Measurements from ENCODE around the gene GPBP1.
"Not testable (repeated sequence)": the region's sequence is repeated elsewhere in the genome, so short reads cannot be mapped to it uniquely, and the experiment has no call there.

The GPBP1 gene

DNA sequence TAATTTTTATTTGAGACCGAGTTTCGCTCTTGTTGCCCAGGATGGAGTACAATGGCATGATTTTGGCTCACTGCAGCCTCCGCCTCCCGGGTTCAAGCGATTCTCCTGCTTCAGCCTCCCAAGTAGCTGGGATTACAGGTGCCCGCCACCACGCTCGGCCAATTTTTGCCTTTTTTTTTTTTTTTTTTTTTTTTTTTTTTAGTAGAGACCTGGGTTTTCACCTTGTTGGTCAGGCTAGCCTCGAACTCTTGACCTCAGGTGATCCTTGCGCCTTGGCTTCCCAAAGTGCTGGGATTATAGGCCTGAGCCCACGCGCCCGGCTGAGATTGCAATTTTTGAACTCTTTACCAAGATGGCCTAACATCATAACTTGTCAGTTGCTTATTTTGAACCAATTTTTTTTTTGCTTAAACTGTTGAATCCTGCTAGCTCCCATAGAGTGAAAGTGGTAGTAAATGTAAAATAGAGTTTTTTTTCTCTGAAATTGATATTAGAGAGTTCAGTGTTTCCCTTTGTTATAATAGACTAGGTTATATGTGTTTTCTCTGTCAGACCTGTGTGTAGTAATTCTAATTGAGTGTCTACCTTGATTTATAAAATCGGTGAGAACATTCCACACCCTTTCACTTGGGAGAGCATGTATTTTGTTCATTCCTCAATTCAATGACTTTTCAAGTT, 3.8 kb downstream of the GPBP1 start:
- no peak for DNase-seq

DNA sequence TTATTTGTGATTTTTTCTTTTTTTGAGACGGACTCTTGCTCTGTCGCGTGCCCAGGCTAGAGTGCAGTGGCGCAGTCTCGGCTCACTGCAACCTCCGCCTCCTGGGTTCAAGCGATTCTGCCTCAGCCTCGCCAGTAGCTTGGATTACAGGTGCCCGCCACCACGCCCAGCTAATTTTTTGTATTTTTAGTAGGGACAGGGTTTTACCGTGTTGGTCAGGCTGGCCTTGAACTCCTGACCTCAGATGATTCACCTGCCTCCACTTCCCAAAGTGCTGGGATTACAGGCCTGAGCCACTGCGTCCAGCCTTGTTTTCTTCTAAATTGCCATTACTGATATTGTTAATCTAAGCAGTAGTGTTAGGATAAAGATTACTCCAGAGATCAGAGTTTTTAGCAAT, 4.4 kb downstream of the GPBP1 start:
- not testable (repeated sequence) for DNase-seq

GRCh38 chr5:57179262-57180200, 5.7 kb downstream of the GPBP1 start:
- DNase-seq, result no peak

- no peak for DNase-seq
Measured at GRCh38 chr5:57181154-57181553, 7.3 kb downstream of the GPBP1 start.

DNA sequence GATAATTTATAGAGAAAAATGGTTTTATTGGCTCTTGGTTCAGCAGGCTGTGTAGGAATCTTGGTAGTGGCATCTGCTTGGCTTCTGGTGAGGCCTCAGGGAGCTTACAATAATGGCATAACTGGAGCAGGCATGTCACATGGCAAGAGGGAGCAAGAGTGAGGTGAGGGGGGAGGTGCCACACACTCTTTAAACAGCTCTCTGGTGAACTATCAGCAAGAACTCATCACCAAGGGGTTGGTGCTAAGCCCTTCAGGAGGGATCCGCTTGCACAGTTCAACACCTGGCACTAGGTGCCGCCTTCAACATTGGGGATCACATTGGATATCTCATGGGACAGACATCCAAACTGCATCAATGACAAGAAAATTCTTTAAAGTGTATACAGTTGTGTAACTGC, 10.5 kb downstream of the GPBP1 start:
- DNase-seq, result no peak

- DNase-seq, result no peak
Measured at GRCh38 chr5:57185313-57185712, 11.5 kb downstream of the GPBP1 start.

DNA sequence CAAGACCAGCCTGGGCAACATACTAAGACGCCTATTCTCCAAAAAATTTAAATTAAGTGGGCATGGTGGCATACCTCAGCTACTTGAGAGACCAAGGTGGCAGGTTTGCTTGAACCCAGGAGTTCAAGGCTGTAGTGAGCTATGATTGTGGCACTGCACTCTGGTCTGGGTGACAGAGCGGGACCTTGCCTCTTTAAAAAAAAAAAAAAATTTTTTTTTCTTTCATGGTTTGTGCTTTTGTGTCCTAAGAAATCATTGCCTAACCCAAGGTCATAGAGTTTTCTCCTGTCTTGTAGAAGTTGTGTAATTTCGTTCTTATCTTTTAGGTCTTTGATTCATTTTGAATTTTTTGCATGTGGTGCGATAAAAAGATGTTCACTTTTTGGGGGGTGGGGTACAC, 12.3 kb downstream of the GPBP1 start:
- no peak for DNase-seq

GRCh38 chr5:57187977-57188376, 14.1 kb downstream of the GPBP1 start:
- DNase-seq, result not testable (repeated sequence)

DNA sequence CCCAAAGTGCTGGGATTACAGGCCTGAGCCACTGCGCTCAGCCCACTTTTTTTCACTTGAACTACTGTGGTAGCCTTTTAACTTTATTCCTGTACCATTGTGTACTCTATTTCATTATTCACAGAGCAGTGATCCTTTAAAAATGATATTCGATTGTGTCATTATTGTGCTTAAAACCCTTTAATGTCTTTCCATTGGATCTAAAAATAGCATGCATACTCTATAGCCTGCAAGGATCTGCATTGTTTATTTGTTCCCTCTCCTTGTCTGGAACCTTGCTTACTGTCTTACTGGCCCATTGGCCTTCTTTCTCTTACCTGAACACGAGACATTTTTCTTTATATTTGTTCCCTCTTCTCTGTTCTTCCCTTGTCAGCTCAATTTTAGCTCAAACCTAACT, 15.7 kb downstream of the GPBP1 start:
- no peak for DNase-seq

GRCh38 chr5:57190593-57190992, 16.7 kb downstream of the GPBP1 start:
- no peak for DNase-seq

DNA sequence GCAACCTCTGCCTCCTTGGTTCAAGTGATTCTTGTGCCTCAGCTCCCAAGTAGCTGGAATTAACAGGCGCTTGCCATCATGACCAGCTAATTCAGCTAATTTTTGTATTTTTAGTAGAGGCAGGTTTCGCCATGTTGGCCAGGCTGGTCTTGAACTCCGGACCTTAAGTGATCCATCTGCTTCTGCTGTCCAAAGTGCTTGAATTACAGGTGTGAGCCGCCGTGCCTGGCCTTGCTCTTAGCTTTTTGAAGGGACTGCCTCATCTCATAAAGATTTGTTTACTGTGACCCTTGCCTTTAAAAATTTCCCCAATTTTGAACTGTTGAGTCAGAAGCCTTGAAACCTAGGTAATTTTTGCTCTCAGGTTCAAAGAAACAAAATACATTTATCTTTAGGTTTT, 17.3 kb downstream of the GPBP1 start:
- no peak for DNase-seq

GRCh38 chr5:57191986-57192385, 18.1 kb downstream of the GPBP1 start:
- no peak for DNase-seq

- DNase-seq, result not testable (repeated sequence)
Measured at GRCh38 chr5:57192832-57193231, 19.0 kb downstream of the GPBP1 start.

GRCh38 chr5:57193757-57194413, 20.0 kb downstream of the GPBP1 start:
- no peak for DNase-seq

DNA sequence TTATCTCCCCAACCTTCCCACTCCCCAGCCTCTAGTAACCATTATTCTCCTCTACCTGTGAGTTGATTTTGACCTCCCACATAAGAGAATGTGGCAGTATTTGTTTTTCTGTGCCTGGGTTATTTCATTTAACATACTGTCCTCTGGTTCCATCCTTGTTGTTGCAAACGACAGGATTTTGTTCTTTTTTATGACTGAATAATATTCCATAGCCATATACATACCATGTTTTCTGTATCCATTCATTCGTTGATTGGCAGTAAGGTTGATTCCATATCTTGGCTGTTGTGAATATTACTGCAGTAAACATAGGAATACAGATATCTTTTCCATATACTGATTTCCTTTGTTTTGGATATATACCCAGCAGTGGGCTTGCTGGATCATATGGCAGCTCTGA, 20.8 kb downstream of the GPBP1 start:
- DNase-seq, result no peak

DNA sequence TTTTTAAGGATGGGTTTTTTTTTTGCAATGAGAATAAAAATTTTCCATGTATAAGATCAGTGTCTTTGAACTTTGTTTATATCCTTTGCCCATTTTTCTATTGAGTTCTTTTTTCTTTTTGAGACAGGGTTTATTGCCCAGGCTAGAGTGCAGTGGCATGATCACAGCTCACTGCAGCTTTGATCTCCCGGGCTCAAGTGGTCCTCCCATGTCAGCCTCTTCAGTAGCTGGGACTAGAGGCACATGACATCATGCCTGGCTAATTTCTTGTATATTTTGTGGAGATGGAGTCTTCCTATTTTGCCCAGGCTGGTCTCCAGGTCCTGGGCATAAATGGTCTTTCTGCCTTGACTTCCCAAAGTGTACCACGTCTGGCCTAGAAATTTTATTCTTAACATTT, 21.2 kb downstream of the GPBP1 start:
- no peak for DNase-seq

GRCh38 chr5:57199866-57200265, 26.0 kb downstream of the GPBP1 start:
- no peak for DNase-seq

DNA sequence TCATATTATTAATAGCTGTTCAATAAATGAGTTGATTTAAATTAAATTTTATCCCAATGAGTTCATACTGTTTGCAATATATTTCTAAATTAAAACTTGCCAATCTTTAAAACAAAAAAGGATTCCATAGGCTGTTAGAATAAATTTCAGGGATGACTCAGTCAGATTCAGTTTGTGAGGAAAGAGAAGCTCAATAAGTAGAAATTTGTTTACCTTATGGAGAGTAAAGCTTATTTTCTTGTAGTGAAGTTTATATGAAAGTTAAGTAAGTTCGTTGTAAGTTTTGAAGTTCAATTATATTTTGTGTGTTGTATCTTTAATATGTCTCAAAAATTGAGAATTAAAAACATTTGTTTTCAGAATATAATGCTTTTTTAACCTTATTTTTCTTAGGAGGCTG, 29.0 kb downstream of the GPBP1 start:
- no peak for DNase-seq

DNA sequence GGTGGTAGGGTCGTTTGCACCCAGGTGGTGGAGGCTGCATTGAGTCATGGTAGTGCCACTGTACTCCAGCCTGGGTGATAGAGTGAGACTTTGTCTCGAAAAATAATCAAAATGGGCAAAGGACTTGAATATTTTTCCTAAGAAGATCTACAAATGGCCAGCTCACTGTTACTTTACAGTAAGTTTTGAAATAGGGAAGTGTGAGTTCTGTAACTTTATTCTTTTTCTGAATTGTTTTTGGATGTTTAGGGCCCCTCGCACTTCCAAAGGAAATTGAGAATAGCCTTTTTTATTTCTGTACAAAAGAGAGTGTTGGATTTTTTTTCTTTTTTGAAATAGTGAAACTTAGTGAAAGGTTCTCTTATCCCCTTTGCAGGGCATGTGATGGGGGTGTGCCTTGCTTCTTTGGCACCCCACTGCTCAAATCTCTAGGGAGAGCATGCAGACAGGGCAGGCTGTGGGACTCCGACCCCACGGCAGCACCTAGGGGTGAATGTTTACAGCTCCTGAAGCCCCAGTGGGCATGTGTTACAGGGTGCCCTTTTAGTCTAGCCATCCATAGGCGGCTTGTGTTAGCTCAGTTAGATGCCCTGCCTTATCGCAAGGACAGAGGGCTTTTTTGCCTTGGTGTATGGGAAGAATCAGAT, 33.3 kb downstream of the GPBP1 start:
- no peak for DNase-seq

DNA sequence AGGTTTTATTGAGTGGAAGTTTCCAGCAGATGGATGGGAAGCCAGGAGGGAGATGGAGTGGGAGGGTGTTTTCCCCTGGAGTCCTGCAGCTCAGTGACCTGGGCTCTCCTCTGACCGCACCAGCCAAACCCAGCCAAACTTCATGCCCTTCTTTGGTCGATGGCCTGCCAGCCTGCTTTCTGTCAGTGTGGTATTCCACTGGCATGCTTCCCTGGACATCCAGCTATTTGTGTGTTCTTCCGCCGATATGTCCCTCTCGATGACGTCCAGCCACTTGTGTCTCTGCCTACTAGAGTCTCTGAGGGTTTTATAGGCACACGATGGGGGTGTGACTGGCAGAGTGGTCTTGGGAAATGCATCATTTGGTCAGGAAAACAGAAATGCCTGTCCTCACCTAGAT, 33.8 kb downstream of the GPBP1 start:
- no peak for DNase-seq

DNA sequence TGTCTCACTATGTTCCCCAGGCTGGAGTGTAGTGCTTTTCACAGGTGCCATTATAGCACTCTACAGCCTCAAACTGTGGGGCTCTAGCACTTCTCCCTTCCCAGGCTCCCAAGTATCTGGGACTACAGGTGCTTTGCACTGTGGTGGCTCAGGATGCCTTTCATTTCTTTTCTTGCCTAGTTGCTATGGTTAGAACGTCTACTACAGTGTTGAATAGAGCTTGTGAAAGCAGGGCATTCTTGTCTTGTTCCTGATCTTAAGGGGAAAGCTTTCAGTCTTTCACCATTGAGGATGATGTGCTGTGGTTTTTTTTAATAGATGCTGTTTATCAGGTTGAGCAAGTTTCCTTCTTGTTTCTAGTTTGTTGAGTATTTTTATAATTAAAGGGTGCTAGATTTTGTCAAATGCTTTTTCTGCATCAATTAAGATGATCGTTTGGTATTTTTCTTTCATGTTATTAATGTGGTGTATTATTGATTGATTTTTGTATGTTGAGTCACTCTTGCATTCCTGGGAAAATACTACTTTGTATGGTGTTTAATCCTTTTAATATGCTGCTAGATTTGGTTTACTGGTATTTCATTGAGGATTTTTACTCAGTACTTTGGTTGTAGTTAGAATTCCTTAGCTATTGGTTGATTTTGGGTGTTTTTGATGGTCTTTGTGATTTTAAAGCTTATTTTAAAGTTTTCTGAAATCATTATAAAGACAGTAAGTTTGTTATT, 35.6 kb downstream of the GPBP1 start:
- peak; percentile 30 for DNase-seq

DNA sequence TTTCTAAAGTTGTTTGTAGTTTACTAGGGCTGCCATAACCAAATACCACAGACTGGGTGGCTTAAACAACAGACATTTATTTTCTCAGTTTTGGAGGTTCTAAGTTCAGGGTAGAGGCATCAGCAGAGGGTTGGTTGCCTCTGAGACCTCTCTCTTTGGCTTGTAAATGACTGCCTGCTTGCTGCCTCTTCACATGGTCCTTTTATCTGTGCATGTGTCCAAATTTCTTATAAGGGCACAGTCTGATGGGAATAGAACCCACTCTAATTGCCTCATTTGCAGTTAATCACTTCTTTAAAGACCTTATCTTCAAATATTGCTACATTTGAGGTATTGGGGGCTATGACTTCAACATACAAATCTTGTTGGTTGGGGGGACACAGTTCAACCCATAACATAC, 36.8 kb downstream of the GPBP1 start:
- no peak for DNase-seq

Data from fibroblast of skin of scalp (primary cell).